ENCODE measurements around the gene C14orf119.

C14orf119 gene

GRCh38 chr14:23062002-23062401, 33.3 kb upstream of the C14orf119 start:
- DNase-seq: no peak

- no peak for DNase-seq
Observed at GRCh38 chr14:23063601-23064000, 31.7 kb upstream of the C14orf119 start.

- no peak for DNase-seq
Observed at GRCh38 chr14:23066368-23066767, 28.9 kb upstream of the C14orf119 start.

- DNase-seq: no peak
Observed at GRCh38 chr14:23066855-23067744, 28.2 kb upstream of the C14orf119 start.

- no peak for DNase-seq
Observed at GRCh38 chr14:23067847-23068788, 27.2 kb upstream of the C14orf119 start.

- DNase-seq: no peak
Observed at GRCh38 chr14:23068789-23069412, 26.4 kb upstream of the C14orf119 start.

GRCh38 chr14:23069413-23069806, 25.9 kb upstream of the C14orf119 start:
- no peak for DNase-seq

GRCh38 chr14:23070262-23071129, 24.8 kb upstream of the C14orf119 start:
- no peak for DNase-seq

GRCh38 chr14:23071244-23071920, 23.9 kb upstream of the C14orf119 start:
- DNase-seq: no peak

GRCh38 chr14:23071921-23072539, 23.3 kb upstream of the C14orf119 start:
- no peak for DNase-seq

GRCh38 chr14:23074906-23075305, 20.4 kb upstream of the C14orf119 start:
- DNase-seq: no peak

- DNase-seq: no peak
Observed at GRCh38 chr14:23076785-23077408, 18.4 kb upstream of the C14orf119 start.

GRCh38 chr14:23077962-23078361, 17.3 kb upstream of the C14orf119 start:
- no peak for DNase-seq

- no peak for DNase-seq
Observed at GRCh38 chr14:23078692-23079116, 16.6 kb upstream of the C14orf119 start.

- DNase-seq: no peak
Observed at GRCh38 chr14:23079716-23080115, 15.6 kb upstream of the C14orf119 start.

- no peak for DNase-seq
Observed at GRCh38 chr14:23080474-23080873, 14.8 kb upstream of the C14orf119 start.

GRCh38 chr14:23085458-23085857, 9.8 kb upstream of the C14orf119 start:
- no peak for DNase-seq

- no peak for DNase-seq
Observed at GRCh38 chr14:23086565-23086964, 8.7 kb upstream of the C14orf119 start.

- no peak for DNase-seq
Observed at GRCh38 chr14:23089498-23090253, 5.6 kb upstream of the C14orf119 start.

- DNase-seq: no peak
Observed at GRCh38 chr14:23090254-23090636, 5.1 kb upstream of the C14orf119 start.

Measured in NCI-H1048 (cell line).